ENCODE data around the gene TMOD4.
"Not testable (repeated sequence)": the region's sequence is repeated elsewhere in the genome, so short reads cannot be mapped to it uniquely, and the experiment has no call there.

TMOD4 gene

DNA sequence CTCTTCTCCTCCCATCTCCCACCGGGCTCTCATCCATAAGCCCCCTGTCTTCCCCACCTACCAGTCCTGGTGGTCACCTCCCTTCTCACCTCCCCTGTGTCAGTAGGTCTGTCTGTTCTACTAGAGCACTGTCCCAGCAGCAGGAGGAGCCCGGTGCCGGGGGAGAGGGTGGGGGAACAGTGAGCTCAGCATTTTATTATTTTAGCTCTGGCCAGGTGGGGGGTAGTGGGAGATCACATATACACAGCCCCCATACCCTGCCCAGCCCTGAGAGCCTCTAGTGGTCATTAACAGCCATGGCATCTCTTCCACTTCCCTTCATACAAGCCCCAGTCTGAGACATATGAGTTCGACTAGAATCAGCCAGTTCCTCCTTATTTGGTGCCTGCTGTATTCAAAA lies at the start of gene TMOD4:
TSS of gene TMOD4 (minus strand) at position 119 of the 400 bp plus-strand sequence. CDS start 1,106 bp downstream, outside the sequence.
- no peak within 1 kb of the TSS for H3K4me2 ChIP-seq
- H3K27ac ChIP-seq: no peak within 1 kb of the TSS
- H3K4me1 ChIP-seq: no peaks in the 10 kb centered on the region
- no peak within 1 kb of the TSS for H3K4me3 ChIP-seq
- H3K9me3 ChIP-seq: no peaks in the 10 kb centered on the region
- no peak for TF ChIP-seq Cebpa-rat (IDR thresholded peaks at IDR 0.05)
- no peaks in the 10 kb centered on the region for H3K27me3 ChIP-seq
- no peaks in the 10 kb centered on the region for H4K20me1 ChIP-seq
- peaks cover 94% of the 10 kb centered on the region for H3K36me3 ChIP-seq
- no peak within 1 kb of the TSS for H3K9ac ChIP-seq

DNA sequence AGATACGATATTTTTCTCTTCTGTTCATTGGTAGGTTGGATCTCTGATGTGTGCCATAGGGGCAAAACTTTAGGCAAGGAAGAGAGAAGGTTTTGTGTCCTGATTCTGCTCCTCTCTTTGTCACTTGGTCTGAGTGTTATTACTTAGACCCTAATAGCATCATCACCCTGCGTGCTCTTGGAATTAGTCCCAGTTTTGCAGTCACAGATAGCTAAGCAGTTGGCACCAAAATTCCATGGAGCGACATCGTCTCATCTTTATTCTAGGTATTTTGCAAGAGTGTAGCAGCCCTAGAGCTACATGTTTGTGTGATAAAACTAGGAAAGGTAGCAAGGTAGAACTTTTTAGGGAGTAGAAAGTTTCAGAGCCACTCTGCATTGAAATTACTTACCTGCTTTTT lies 46.3 kb upstream of the TMOD4 start:
- peaks cover 88% of the 10 kb centered on the region for H3K36me3 ChIP-seq
- peaks cover 95% of the 10 kb centered on the region for H4K20me1 ChIP-seq
- no peak overlapping the region for H3K9ac ChIP-seq
- no peak overlapping the region for H3K4me3 ChIP-seq
- no peak for TF ChIP-seq Cebpa-rat (IDR thresholded peaks at IDR 0.05)
- H3K4me2 ChIP-seq: no peak overlapping the region
- no peaks in the 10 kb centered on the region for H3K27me3 ChIP-seq
- no peak overlapping the region for H3K27ac ChIP-seq
- no peaks in the 10 kb centered on the region for H3K4me1 ChIP-seq
- no peaks in the 10 kb centered on the region for H3K9me3 ChIP-seq

DNA sequence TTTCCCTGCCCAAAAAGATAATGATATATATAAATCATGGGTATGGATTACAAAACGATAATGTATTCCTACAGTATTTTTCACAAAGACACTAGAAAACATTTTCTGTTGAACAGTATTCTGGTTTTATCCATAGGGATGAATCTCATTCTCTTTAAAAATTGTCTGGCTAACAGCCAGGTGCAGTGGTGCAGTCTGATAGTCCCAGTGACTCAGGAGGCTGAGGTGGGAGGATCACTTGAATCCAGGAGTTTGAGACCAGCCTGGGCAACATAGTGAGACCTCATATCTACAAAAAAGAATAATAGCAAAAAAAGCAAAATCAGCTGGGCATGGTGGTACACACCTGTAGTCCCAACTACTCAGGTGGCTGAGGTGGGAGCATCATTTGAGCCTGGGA lies 45.8 kb upstream of the TMOD4 start:
- no peaks in the 10 kb centered on the region for H3K27me3 ChIP-seq
- H3K27ac ChIP-seq: no peak overlapping the region
- peaks cover 95% of the 10 kb centered on the region for H4K20me1 ChIP-seq
- H3K36me3 ChIP-seq: peaks cover 88% of the 10 kb centered on the region
- no peaks in the 10 kb centered on the region for H3K4me1 ChIP-seq
- H3K9ac ChIP-seq: no peak overlapping the region
- no peaks in the 10 kb centered on the region for H3K9me3 ChIP-seq
- TF ChIP-seq Cebpa-rat (IDR thresholded peaks at IDR 0.05): no peak
- H3K4me3 ChIP-seq: no peak overlapping the region
- H3K4me2 ChIP-seq: no peak overlapping the region

DNA sequence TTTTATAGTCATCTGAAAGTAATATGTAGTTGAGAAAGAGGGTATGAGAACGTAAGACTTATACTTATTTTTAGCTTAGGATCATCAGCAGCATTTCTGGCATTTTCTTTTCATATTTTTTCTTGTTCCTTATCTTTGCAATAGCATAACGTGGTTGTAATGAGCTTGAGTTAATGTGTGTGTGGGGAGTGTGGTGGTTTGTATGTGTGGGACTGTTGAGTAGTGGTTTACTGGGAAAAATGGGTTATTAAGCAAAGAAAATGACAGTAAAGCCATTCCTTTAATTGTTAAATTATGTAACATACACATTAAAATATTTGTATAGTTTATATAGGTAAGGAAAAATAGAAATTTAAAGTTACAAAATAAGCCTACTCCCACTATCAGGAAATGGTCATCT lies 37.8 kb upstream of the TMOD4 start:
- H3K27ac ChIP-seq: no peak overlapping the region
- H3K36me3 ChIP-seq: peaks cover 90% of the 10 kb centered on the region
- no peaks in the 10 kb centered on the region for H3K27me3 ChIP-seq
- H3K4me1 ChIP-seq: no peaks in the 10 kb centered on the region
- H3K4me3 ChIP-seq: no peak overlapping the region
- peaks cover 100% of the 10 kb centered on the region for H4K20me1 ChIP-seq
- no peak for TF ChIP-seq Cebpa-rat (IDR thresholded peaks at IDR 0.05)
- H3K9ac ChIP-seq: no peak overlapping the region
- H3K9me3 ChIP-seq: no peaks in the 10 kb centered on the region
- no peak overlapping the region for H3K4me2 ChIP-seq

DNA sequence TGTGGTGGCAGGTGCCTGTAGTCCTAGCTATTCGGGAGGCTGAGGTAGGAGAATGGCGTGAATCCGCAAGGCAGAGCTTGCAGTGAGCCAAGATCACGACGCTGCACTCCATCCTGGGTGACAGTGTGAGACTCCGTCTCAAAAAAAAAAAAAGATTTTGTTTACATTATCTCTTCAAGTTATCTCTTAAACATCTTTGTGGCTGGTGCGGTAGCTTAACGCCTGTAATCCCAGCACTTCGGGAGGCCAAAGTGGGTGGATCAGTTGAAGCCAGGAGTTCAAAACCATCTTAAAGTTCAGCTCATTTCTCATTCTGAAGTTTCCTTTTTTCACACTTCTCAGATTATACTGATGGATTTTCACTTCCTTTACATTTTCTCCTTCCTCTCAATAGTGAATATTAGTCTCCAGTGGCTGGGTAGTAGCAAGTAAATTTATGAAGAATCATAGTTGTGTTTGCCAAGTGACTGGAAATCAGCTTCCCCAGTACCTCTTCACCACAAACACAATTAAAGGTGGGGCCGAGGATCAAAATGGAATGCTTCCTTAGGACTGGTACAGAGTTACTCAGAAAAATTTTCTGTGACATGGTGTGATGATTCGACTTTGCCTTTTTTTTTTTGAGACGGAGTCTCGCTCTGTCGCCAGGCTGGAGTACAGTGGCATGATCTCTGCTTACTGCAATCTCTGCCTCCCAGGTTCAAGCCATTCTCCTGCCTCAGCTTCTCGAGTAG lies 36.4 kb upstream of the TMOD4 start:
- Histone ChIP-seq H4K20me1 (peaks cover 100% of the 10 kb centered on the region), H3K36me3 (peaks cover 90% of the 10 kb centered on the region), H3K9me3 (no peaks in the 10 kb centered on the region), H3K4me1 (no peaks in the 10 kb centered on the region), H3K27ac (no peak overlapping the region), H3K4me3 (no peak overlapping the region), H3K9ac (no peak overlapping the region), H3K27me3 (no peaks in the 10 kb centered on the region), H3K4me2 (no peak overlapping the region)
- no peak for TF ChIP-seq Cebpa-rat (IDR thresholded peaks at IDR 0.05)

DNA sequence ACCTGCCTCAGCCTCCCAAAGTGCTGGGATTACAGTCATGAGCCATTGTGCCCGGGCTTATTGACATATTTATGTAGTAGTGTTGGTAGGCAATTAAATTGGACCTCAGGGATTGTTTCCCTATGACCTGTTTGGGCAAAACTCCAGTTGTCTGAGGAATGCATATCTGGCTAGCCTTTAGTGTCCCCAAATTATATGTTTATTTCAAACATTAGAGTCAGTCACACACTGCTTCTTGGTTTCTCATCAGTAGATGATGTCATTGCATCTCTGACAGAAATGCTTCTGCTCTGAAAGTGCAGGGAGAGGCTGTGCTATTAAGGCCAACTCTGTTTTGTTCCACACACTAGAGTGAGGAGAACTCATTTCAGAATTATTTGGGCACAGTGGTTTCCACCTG lies 35.0 kb upstream of the TMOD4 start:
- Histone ChIP-seq H3K9ac (no peak overlapping the region), H3K27ac (no peak overlapping the region), H3K4me2 (no peak overlapping the region), H3K9me3 (no peaks in the 10 kb centered on the region), H3K4me1 (no peaks in the 10 kb centered on the region), H4K20me1 (peaks cover 100% of the 10 kb centered on the region), H3K36me3 (peaks cover 93% of the 10 kb centered on the region), H3K4me3 (no peak overlapping the region), H3K27me3 (no peaks in the 10 kb centered on the region)
- TF ChIP-seq Cebpa-rat (IDR thresholded peaks at IDR 0.05): no peak

DNA sequence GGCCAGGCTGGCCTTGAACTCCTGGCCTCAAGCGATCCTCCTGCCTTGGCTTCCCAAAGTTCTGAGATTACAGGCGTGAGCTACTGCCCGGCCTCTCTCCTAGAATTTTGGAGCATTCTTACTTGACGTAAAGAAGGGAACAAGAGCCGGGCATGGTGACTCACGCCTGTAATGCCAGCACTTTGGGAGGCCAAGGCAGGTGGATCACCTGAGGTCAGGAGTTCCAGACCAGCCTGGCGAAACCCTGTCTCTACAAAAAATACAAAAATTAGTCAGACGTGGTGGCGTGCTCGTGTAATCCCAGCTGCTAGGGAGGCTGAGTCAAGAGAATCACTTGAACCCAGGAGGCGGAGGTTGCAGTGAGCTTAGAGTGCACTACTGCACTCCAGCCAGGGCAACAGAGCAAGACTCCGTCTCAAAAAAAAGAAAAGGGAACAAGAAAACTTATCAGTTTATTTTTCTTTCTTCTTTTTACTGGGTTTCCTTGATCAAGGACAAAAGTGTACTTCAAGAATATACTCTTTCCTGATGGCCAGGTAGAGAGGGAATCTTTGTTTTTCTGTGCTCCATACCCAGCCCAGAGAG lies 29.7 kb upstream of the TMOD4 start:
- not testable (repeated sequence) for H3K9me3 ChIP-seq, H3K27me3 ChIP-seq, H3K27ac ChIP-seq, H3K9ac ChIP-seq, H3K4me3 ChIP-seq, H3K4me2 ChIP-seq
- Histone ChIP-seq H3K36me3 (peaks cover 89% of the 10 kb centered on the region), H3K4me1 (peaks cover 27% of the 10 kb centered on the region), H4K20me1 (peaks cover 100% of the 10 kb centered on the region)

DNA sequence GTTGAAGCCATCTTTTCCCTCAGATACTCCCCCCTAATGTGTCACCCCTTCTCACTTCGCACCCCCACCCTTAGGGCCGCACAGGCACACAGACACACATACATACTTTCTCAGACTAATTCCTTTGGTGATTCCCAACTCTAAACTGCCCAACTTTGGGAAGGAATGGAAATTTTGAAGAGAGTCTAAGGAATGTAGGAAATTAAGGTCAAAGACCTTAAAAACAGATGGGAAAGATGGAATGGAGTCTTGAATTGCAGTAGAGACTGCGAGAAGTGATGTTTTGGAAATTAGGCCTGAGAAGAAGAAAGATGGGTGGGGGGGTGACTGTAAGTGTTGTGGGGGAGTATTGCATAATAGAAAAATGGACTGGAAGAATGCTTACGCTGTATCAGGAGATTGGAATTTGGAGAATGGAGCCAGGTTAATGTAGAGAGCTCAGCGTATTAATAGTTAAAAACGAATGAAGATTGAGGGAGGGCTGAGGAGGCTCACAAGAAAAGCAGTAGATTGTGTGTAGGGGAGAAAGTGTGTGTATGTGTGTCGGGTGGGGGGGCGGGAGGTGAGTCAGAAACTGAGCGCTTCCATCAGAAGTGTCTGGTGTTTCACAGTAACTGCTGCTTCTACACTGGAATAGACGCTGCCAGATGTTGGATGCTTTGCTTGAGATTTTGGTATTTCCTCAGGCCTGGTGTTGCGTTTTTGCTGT lies 24.2 kb upstream of the TMOD4 start:
- no peak overlapping the region for H3K27ac ChIP-seq
- no peak for TF ChIP-seq Cebpa-rat (IDR thresholded peaks at IDR 0.05)
- peak overlapping the region; percentile 83 for H3K4me2 ChIP-seq
- peak overlapping the region; percentile 89 for H3K9ac ChIP-seq
- H3K4me1 ChIP-seq: peaks cover 49% of the 10 kb centered on the region
- peak overlapping the region; percentile 83 for H3K4me3 ChIP-seq
- peaks cover 55% of the 10 kb centered on the region for H4K20me1 ChIP-seq
- peaks cover 37% of the 10 kb centered on the region for H3K36me3 ChIP-seq
- H3K9me3 ChIP-seq: no peaks in the 10 kb centered on the region
- no peaks in the 10 kb centered on the region for H3K27me3 ChIP-seq

DNA sequence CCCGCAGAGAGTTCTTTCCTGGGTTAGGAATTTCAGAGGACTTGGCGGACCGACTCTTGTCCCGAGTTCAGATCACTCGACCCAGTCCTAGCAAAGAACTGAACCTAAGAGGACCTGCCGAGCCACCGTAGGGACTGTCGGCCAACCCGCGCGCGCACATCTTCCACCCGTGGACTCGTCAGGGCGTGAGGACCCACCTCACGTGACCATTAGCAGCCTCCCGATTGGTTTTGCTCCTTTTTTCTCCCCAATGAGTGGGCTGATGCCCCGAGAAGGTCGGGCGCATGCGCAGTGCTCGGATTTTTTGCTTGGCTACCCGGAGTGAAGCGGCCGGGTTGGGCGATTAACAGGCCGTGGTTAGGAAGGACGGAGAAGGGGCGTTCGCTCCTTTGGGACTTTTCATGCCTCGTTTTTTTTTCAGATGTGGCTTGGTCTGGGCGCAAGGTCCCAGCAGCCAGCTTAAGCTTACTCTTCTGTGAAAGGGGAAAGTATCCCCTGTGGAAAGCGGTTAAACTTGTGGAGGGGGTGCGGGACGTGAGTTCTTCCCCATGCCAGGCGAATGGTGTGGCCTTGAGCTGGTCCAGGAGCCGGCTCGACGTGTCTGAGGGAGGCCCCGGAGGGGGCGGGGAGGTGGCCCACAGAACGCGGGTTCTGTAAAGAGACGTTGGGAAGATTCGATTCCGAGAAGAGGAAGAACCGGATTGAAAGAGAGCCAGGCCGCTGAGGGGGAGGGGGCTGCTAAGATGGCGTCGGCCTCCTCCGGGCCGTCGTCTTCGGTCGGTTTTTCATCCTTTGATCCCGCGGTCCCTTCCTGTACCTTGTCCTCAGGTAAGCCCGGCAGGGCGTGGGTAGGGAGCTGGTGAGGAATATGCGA lies 22.7 kb upstream of the TMOD4 start, which contains the start of gene PIP5K1A:
TSS of gene PIP5K1A (plus strand) at position 299 of the 874 bp plus-strand sequence. CDS start at position 744, 445 bp downstream.
- Histone ChIP-seq H3K27me3 (no peaks in the 10 kb centered on the region), H3K4me2 (peak within 1 kb of the TSS; percentile 83), H3K36me3 (peaks cover 23% of the 10 kb centered on the region), H3K27ac (peak within 1 kb of the TSS; percentile 93), H4K20me1 (peaks cover 40% of the 10 kb centered on the region), H3K4me3 (peak within 1 kb of the TSS; percentile 83), H3K9ac (peak within 1 kb of the TSS; percentile 89), H3K4me1 (peaks cover 44% of the 10 kb centered on the region), H3K9me3 (no peaks in the 10 kb centered on the region)
- no peak for TF ChIP-seq Cebpa-rat (IDR thresholded peaks at IDR 0.05)

Data from BLaER1 (cell line).